HepG2 (cell line): ENCODE data around the gene PEX11B. TPM values are rescaled to one million over a fixed set of nuclear protein-coding genes. Genes with fewer than 3 reads are reported as not detected.

Experiments used
- ATAC-seq: fragments of 200-7000 bp; cut with Tn5 transposase; 3 replicates; pipeline ENCODE4 v1.9.1; 2020; ENCODE audit warnings: mild to moderate bottlenecking, moderate library complexity
- BruUV-seq: library from RNA; stranded (reverse); fragments of 400-500 nt; replicated peaks from 2 replicates; lab custom pipeline; 2021; lab: Mats Ljungman, UMichigan
- CTCF ChIA-PET: fragments of 300-600 bp; formaldehyde crosslinking; extraction: SDS; loops from one replicate; lab custom pipeline; 2021; ENCODE audit warnings: low total read pairs, inconsistent platforms, low intra/inter-chr PET ratio; lab: Yijun Ruan, JAX
- POLR2A ChIA-PET: fragments of 350-600 bp; sonication (Branson Sonifier 250); formaldehyde crosslinking; loops from one replicate; lab custom pipeline; 2020; ENCODE audit warnings: antibody characterized with exemption, inconsistent platforms; lab: Yijun Ruan, JAX
- DNase-seq: peaks from one replicate; pipeline ENCODE4 v3.0.0-alpha.2; 2015; ENCODE audit warnings: low spot score
- FAIRE-seq: peaks from 3 replicates; lab custom pipeline; 2011; peaks lifted over from hg19 to GRCh38; lab: Jason Lieb, UNC
- H2AFZ ChIP-seq: one replicate; pipeline ENCODE4 v1.6.1; 2011; ENCODE audit warnings: low read length, inconsistent platforms
- H3K27ac ChIP-seq: fragments of 300-600 bp; 3 replicates; pipeline ENCODE4 v1.8.0; 2011; ENCODE audit warnings: mixed run types, mild to moderate bottlenecking, mixed read lengths, low read length, inconsistent platforms; ENCODE audit not compliant: insufficient read depth; ENCODE audit errors: extremely low read length
- H3K27me3 ChIP-seq, 2 experiments: fragments of 200-600 bp in 1 of 2; 2 replicates in 1 of 2; 3 replicates in 1 of 2; pipeline versions ENCODE4 v1.6.0 to v1.8.0; 2011; ENCODE audit warnings: low read length in 2 of 2, mild to moderate bottlenecking in 2 of 2, moderate library complexity in 2 of 2, inconsistent platforms in 1 of 2; ENCODE audit not compliant: insufficient read depth in 2 of 2, control insufficient read depth in 1 of 2
- H3K36me3 ChIP-seq, 2 experiments: fragments of 200-600 bp in 1 of 2; replicated peaks in 1 of 2; 2 replicates in 1 of 2; 3 replicates in 1 of 2; pipeline versions ENCODE4 v1.5.1 to v1.8.0; 2011; ENCODE audit warnings: low read length in 2 of 2, inconsistent platforms in 1 of 2; ENCODE audit not compliant: insufficient read depth in 2 of 2, control insufficient read depth in 1 of 2
- H3K4me1 ChIP-seq: 2 replicates; pipeline ENCODE4 v1.5.1; 2012; ENCODE audit warnings: low read length, inconsistent platforms; ENCODE audit not compliant: insufficient read depth
- H3K4me2 ChIP-seq: 2 replicates; pipeline ENCODE4 v1.6.0; 2011; ENCODE audit warnings: low read depth, low read length, inconsistent platforms
- H3K4me3 ChIP-seq, 3 experiments: fragments of 200-600 bp in 1 of 3; sonication (generic), shearing (Covaris generic) in 1 of 3; replicated peaks in 1 of 3; 2 replicates each; pipeline ENCODE4 v1.5.1; 2011 to 2016; ENCODE audit warnings: low read length in 3 of 3, inconsistent platforms in 2 of 3, low read depth in 2 of 3, mild to moderate bottlenecking in 2 of 3, control low read depth in 1 of 3, mixed read lengths in 1 of 3; ENCODE audit not compliant: insufficient read depth in 1 of 3
- H3K79me2 ChIP-seq: one replicate; pipeline ENCODE4 v1.6.1; 2011; ENCODE audit warnings: low read length, inconsistent platforms; ENCODE audit not compliant: insufficient read depth
- H3K9ac ChIP-seq: 2 replicates; pipeline ENCODE4 v1.6.0; 2011; ENCODE audit warnings: mild to moderate bottlenecking, low read depth, low read length, inconsistent platforms; ENCODE audit not compliant: insufficient read depth
- H3K9me3 ChIP-seq: 2 replicates; pipeline ENCODE4 v1.5.1; 2012; ENCODE audit warnings: mild to moderate bottlenecking, low read length
- H4K20me1 ChIP-seq: 2 replicates; pipeline ENCODE4 v1.6.0; 2011; ENCODE audit warnings: inconsistent platforms, mild to moderate bottlenecking, low read length, moderate library complexity; ENCODE audit not compliant: insufficient read depth
- HNF4A ChIP-seq: sonication (generic); formaldehyde crosslinking; IDR thresholded peaks from 2 replicates; pipeline ENCODE4 v1.4.0; 2020; ENCODE audit warnings: missing genetic modification reagents
- NFAT5 ChIP-seq: sonication (generic); formaldehyde crosslinking; IDR thresholded peaks from 2 replicates; pipeline ENCODE4 v1.4.0; 2020; ENCODE audit warnings: missing genetic modification reagents
- ZKSCAN1 ChIP-seq: fragments of 150-350 bp; IDR thresholded peaks from 2 replicates; pipeline ENCODE4 v1.6.1; 2014; ENCODE audit warnings: low read length
- WGBS: methylation state at CpG from one replicate; pipeline ENCODE4 v1.1.6; 2017; ENCODE audit warnings: low lambda C conversion rate; 5-methylcytosine and 5-hydroxymethylcytosine counted together
- in situ Hi-C: cut with HindIII; loops from 2 replicates; pipeline ENCODE4 v1.10.0; 2017; ENCODE audit warnings: low pct_unique_long_range_greater_than_20kb; ENCODE audit not compliant: extremely low pct_ligation_motif_present
- intact Hi-C: fragments of 100-400 bp; cut with micrococcal nuclease; formaldehyde crosslinking; loops from one replicate; pipeline ENCODE4 v1.10.0; 2022; ENCODE audit not compliant: unreplicated experiment
- polyA plus RNA-seq, 8 experiments: library from polyadenylated mRNA; depleted of rRNA in 3 of 8; stranded (reverse) in 7 of 8; unstranded in 1 of 8; fragments of >200 nt; fragmentation: Illumina TruSeq in 4 of 8; extraction: Trizol in 4 of 8; gene quantifications; 2 replicates each; pipeline versions ENCODE4 v1.2.1 to v1.2.3, GENCODE V29; 2011 to 2016; ENCODE audit warnings: low read depth in 4 of 8, missing spikeins in 1 of 8, mixed read lengths in 1 of 8; ENCODE audit not compliant: insufficient read depth in 1 of 8
- total RNA-seq, 5 experiments: library from RNA; depleted of rRNA; stranded (reverse); fragments of >200 nt; fragmentation: Illumina TruSeq; extraction: Trizol; gene quantifications; 2 replicates each; pipeline ENCODE4 v1.2.3, GENCODE V29; 2016; ENCODE audit warnings: low read depth in 1 of 5

PEX11B gene
- total and polyA plus RNA-seq, 2 of the 13 experiments (the other 11 are each of a cell fraction or from before 2014, with no cell fraction given), result 21.6 to 48.4 TPM

- TF ChIP-seq HNF4A (CRISPR knock-in tag) (peak; percentile 57), ZKSCAN1 (peak; percentile 94), NFAT5 (no peak)
- TF ChIP-seq, all 625 proteins: peak for 2
- peaks cover 4 to 18% of the 10 kb centered on the region in 2 experiments; a peak in 4 of 5 replicates for H3K36me3 ChIP-seq
- no peaks in the 10 kb centered on the region for H4K20me1 ChIP-seq
- ChIA-PET CTCF (no interaction called here), POLR2A (interaction anchor here (1.0 to 1.1 kb wide), 2 partner anchors 9 to 11 kb away, joined by 3 to 4 read pairs; partner anchors contain the start of gene LIX1L)
- FAIRE-seq (no peak), ATAC-seq (no peak), DNase-seq (no peak)
- in situ Hi-C loops (no loop called here), intact Hi-C loops (no loop called here)
- no peak overlapping the region for H3K4me3 ChIP-seq
- WGBS, result 85% methylated on average over 4 of the region's 4 CpGs
- H3K79me2 ChIP-seq, result no peaks in the 10 kb centered on the region
- no peak overlapping the region for H3K4me2 ChIP-seq
- H3K9ac ChIP-seq, result no peak overlapping the region
- BruUV-seq, result no TSS peak
- H2AFZ ChIP-seq, result no peak overlapping the region
- peaks cover 6% of the 10 kb centered on the region for H3K4me1 ChIP-seq
- no peak overlapping the region for H3K27ac ChIP-seq
- H3K9me3 ChIP-seq, result no peaks in the 10 kb centered on the region
- no peaks in the 10 kb centered on the region for H3K27me3 ChIP-seq
Observed at GRCh38 chr1:145946477-145946986, 28.0 kb upstream of the PEX11B start.
